Thoracic aorta (tissue), 2 donors: Measurements from ENCODE around the gene C4orf50. TPM values are rescaled to one million over a fixed set of nuclear protein-coding genes. Genes with fewer than 3 reads are reported as not detected.

Experiments
- ATAC-seq: fragments of 150-250 bp; one replicate; pipeline ENCODE4 v1.8.0; 2017; ENCODE audit warnings: low read depth; ENCODE audit not compliant: insufficient number of reproducible peaks, low FRiP score
- DNase-seq: peaks from one replicate; pipeline ENCODE4 v3.0.0-alpha.2; 2020; ENCODE audit warnings: low spot score
- H3K27ac ChIP-seq, 2 donors: fragments of 200-600 bp; sonication (generic); 1 replicate in 1 of 2; 2 replicates in 1 of 2; pipeline ENCODE4 v1.5.1; 2016; ENCODE audit warnings: mild to moderate bottlenecking in 2 of 2, moderate library complexity in 2 of 2
- H3K27me3 ChIP-seq: fragments of 200-600 bp; sonication (generic); replicated peaks from 2 replicates; pipeline ENCODE4 v1.6.0; 2016; ENCODE audit warnings: mild to moderate bottlenecking; ENCODE audit not compliant: insufficient read depth
- H3K36me3 ChIP-seq: fragments of 200-600 bp; sonication (generic); one replicate; pipeline ENCODE4 v1.5.1; 2016
- H3K4me1 ChIP-seq, 2 donors: fragments of 200-600 bp; sonication (generic); 1 replicate in 1 of 2; 2 replicates in 1 of 2; pipeline versions ENCODE4 v1.5.1 to v1.6.0; 2016; ENCODE audit warnings: low read depth in 2 of 2, mild to moderate bottlenecking in 1 of 2; ENCODE audit not compliant: control insufficient read depth in 1 of 2
- H3K4me3 ChIP-seq: fragments of 200-600 bp; sonication (generic); 2 replicates; pipeline ENCODE4 v1.5.1; 2016; ENCODE audit warnings: mild to moderate bottlenecking
- H3K9me3 ChIP-seq: fragments of 200-600 bp; sonication (generic); 2 replicates; pipeline ENCODE4 v1.5.1; 2016
- total RNA-seq, 2 donors: library from RNA; depleted of rRNA; stranded (reverse); fragments of >200 nt; gene quantifications; one replicate each; pipeline versions ENCODE4 v1.1.0 to v1.2.3, GENCODE V29; 2016
- TF ChIP-seq, protein P1 (sequence below): fragments of 200-600 bp; sonication (generic); IDR thresholded peaks from one replicate; pipeline ENCODE4 v1.5.1; 2019; ENCODE audit warnings: antibody characterized with exemption

Gene C4orf50
- total RNA-seq, 2 donors from 2014 or later = 0.14 TPM; not detected in 1

DNA sequence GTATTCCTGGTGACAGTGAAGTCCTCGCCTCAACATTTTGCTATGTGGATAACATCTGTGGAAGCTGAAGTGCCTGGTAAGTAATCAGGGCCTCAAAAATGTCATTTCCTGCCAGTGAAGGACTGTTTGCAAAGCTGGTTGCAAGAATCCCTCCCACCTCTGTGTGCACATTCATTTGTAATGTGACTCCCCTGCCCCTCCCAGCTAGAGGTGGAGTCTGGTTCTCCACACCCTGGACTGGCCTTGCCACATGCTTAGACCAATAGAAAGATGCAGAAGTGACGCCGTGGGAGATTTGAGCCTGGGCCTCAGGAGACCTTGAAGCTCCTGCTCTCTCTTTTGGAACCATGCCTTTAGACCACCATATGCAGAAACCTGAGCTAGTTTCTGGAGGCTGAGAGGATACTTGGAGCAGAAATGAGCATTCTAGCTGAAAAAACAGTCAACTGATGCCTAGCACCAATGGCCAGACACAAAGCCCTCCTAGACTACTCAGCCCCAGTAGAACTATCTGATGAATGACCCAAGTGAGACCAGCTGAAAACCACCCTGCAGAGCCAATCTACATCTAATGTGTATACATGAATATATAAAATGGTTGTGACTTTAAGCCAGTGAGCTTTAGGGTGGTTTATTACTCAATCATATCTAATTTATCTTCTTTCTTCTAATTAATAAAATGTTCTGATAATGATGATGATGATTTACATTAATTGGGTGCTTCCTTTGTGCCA, 77.6 kb downstream of the C4orf50 start:
- no peak overlapping the region for H3K4me3 ChIP-seq
- ATAC-seq (no peak), DNase-seq (no peak)
- no peaks in the 10 kb centered on the region for H3K9me3 ChIP-seq
- H3K4me1 ChIP-seq = no peaks in the 10 kb centered on the region
- no peaks in the 10 kb centered on the region for H3K27me3 ChIP-seq
- TF ChIP-seq, protein P1, sequence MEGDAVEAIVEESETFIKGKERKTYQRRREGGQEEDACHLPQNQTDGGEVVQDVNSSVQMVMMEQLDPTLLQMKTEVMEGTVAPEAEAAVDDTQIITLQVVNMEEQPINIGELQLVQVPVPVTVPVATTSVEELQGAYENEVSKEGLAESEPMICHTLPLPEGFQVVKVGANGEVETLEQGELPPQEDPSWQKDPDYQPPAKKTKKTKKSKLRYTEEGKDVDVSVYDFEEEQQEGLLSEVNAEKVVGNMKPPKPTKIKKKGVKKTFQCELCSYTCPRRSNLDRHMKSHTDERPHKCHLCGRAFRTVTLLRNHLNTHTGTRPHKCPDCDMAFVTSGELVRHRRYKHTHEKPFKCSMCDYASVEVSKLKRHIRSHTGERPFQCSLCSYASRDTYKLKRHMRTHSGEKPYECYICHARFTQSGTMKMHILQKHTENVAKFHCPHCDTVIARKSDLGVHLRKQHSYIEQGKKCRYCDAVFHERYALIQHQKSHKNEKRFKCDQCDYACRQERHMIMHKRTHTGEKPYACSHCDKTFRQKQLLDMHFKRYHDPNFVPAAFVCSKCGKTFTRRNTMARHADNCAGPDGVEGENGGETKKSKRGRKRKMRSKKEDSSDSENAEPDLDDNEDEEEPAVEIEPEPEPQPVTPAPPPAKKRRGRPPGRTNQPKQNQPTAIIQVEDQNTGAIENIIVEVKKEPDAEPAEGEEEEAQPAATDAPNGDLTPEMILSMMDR = no peak
- H3K36me3 ChIP-seq = no peaks in the 10 kb centered on the region
- H3K27ac ChIP-seq = no peak overlapping the region

DNA sequence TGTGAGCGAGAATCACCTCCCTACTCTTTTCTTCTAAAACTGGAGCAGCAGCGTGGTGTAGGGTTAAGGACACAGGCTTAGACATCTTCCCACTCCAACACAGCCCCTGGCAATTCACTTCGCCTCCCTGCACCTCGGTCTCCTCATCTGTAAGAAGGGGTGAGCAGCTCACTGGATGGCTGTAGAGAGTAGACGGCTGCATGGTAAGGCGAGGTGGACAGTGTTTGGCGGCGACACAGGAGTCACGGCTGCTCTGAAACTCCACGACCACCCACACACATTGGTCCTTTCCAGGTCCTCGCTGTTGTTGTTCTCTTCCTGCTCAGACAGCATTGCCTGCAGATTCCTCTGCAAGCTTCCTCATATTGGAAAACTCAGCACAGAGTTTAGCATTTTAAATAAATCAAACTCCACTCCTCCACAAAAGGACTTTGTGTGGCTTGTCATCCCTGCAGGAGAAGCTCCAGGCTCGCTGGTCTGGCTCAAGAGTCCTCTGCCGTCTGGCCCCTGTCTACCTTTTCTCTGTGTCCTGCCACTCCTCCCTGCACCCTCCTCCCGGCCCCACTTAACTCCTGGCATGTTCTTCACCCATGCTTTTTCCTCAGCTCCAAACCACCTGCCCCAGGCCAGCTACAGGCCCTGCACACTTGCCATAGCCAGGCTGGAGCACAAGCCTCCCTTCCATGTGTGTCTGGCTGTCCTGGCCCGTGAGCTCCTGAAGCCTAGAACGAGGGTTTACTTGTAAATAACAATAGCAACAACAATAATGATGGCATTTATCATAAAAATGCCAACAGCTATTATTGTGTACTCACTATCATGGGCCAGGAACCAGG, 84.0 kb downstream of the C4orf50 start:
- H3K36me3 ChIP-seq = no peaks in the 10 kb centered on the region
- ATAC-seq = no peak
- no peaks in the 10 kb centered on the region for H3K9me3 ChIP-seq
- no peaks in the 10 kb centered on the region for H3K27me3 ChIP-seq
- TF ChIP-seq, protein P1 = no peak
- DNase-seq = no peak
- no peak overlapping the region for H3K27ac ChIP-seq
- H3K4me3 ChIP-seq = no peak overlapping the region
- H3K4me1 ChIP-seq = no peaks in the 10 kb centered on the region

DNA sequence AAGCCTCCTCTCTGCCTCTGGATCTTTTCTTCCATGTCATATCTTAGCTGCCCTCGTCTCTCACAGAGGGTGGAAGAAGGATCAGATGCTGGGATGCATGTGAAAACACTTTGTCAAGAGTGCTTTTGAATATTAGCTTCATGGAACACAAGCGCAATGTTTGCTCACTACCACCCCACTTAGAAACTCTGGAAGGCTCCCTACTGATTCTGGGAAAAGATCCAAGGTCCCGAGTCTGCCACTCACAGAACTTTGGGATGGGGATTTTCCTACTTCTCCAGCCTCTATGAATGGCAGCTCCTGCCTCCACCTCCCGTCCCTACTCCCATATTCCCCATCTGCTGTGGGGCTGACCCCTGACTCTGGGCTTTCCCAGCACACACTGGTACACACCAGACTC, 85.1 kb downstream of the C4orf50 start:
- TF ChIP-seq, protein P1 = no peak

DNA sequence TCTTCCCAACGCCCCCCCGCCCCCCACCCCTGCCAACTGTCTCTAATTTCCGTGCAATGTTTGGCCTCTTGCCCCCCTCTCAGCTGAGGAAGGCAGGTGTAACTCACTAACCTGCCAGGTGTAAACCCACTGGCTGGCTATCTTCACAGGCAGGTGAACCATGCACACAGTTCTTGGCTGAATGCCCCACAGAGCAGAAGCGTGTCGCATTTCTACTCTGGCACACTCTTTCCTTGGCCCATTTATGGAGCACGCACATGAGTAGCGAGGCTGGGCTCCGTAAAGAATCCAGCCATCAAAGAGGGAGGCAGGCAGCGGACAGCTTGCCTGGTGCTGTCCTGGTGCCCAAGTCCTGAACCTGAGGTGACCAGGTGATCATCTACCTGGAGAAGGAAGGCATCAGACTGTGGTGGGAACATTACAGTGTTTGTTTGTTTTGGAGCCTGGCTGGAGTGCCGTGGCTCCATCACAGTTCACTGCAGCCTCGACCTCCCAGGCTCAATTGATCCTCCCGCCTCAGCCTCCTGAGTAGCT, 86.1 kb downstream of the C4orf50 start:
- ATAC-seq = no peak
- H3K27me3 ChIP-seq = no peaks in the 10 kb centered on the region
- DNase-seq = no peak

More for the DNA sequence above, 85.1 kb downstream of the C4orf50 start:
- Histone ChIP-seq H3K4me1 (no peaks in the 10 kb centered on the region), H3K4me3 (no peak overlapping the region), H3K27me3 (no peaks in the 10 kb centered on the region), H3K36me3 (no peaks in the 10 kb centered on the region), H3K9me3 (no peaks in the 10 kb centered on the region), H3K27ac (no peak overlapping the region)
- ATAC-seq (no peak), DNase-seq (no peak)

More for the DNA sequence above, 86.1 kb downstream of the C4orf50 start:
- Histone ChIP-seq H3K9me3 (no peaks in the 10 kb centered on the region), H3K36me3 (no peaks in the 10 kb centered on the region), H3K27ac (no peak overlapping the region), H3K4me3 (no peak overlapping the region), H3K4me1 (no peaks in the 10 kb centered on the region)
- TF ChIP-seq, protein P1 = no peak
